ENCODE results near the gene DNAJB8. TPM values are rescaled to one million over a fixed set of nuclear protein-coding genes. Genes with fewer than 3 reads are reported as not detected.

DNAJB8 gene
- total RNA-seq, 1 experiment from 2014 or later, result not detected

GRCh38 chr3:128419311-128419710, 47.4 kb downstream of the DNAJB8 start:
- H3K27ac ChIP-seq (ENCODE audit: low read length), result no peak overlapping the region
- BruUV-seq (replicated peaks), result no TSS peak
- H3K27me3 ChIP-seq (ENCODE audit: low read length), result no peaks in the 10 kb centered on the region

DNA sequence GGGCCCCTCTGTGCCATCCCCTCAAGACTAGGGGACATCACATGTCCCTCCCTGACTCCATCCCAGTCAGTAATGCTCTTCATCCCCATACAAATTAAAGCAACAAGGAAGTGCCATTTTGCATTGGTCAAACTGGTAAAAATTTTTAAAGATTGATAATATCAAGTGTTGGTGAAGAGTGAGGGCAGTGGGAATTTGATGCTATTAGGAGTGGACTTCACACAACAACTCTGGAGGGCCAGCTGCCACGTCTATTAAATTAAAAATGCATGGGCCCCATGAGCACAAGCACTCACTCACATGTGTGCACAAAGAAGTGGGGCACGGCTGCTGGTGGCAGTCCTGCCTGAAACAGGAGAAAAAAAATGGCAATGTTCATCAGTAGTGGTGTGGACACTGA, 47.8 kb downstream of the DNAJB8 start:
- CTCF ChIA-PET, result no interaction called here

More at GRCh38 chr3:128419311-128419710, 47.4 kb downstream of the DNAJB8 start:
- Histone ChIP-seq H3F3A (ENCODE audit: low read length, unreplicated experiment) (no peaks in the 10 kb centered on the region), H3K4me1 (ENCODE audit: insufficient read depth, low read length) (peaks cover 13% of the 10 kb centered on the region), H4K20me1 (ENCODE audit: low read length) (no peaks in the 10 kb centered on the region), H3K4me2 (ENCODE audit: low read length) (no peak overlapping the region), H3K79me2 (ENCODE audit: low read length) (no peaks in the 10 kb centered on the region), H3K9me3 (ENCODE audit: low read length) (no peaks in the 10 kb centered on the region), H3K9ac (ENCODE audit: low read length) (no peak overlapping the region), H3K36me3 (ENCODE audit: low read depth, low read length) (no peaks in the 10 kb centered on the region), H2AFZ (ENCODE audit: low read length) (no peak overlapping the region), H3K9me2 (replicated peaks; ENCODE audit: low read length) (no peaks in the 10 kb centered on the region), H3K4me3 (ENCODE audit: low read length) (no peak overlapping the region)
- ChIA-PET CTCF (no interaction called here), POLR2A (ENCODE audit: unreplicated experiment) (no interaction called here)
- ATAC-seq (no peak), DNase-seq (no peak)
- intact Hi-C loops (cut with micrococcal nuclease), result no loop called here
- TF ChIP-seq EZH2phosphoT487 (IDR thresholded peaks at IDR 0.05; ENCODE audit: borderline replicate concordance, low read length), result no peak
- TF ChIP-seq CTCF (conservative IDR thresholded peaks at IDR 0.05; ENCODE audit: low read depth, low read length), result no peak
- no peak for TF ChIP-seq EZH2 (IDR thresholded peaks at IDR 0.05; ENCODE audit: low read length, unreplicated experiment)

More for the DNA sequence above, 47.8 kb downstream of the DNAJB8 start:
- no peak overlapping the region for H2AFZ ChIP-seq (ENCODE audit: low read length)
- H3K27ac ChIP-seq (ENCODE audit: low read length), result no peak overlapping the region
- TF ChIP-seq EZH2 (IDR thresholded peaks at IDR 0.05; ENCODE audit: low read length, unreplicated experiment) (no peak), CTCF (conservative IDR thresholded peaks at IDR 0.05; ENCODE audit: low read depth, low read length) (no peak), EZH2phosphoT487 (IDR thresholded peaks at IDR 0.05; ENCODE audit: borderline replicate concordance, low read length) (no peak)
- H3K4me1 ChIP-seq (ENCODE audit: insufficient read depth, low read length), result peaks cover 9% of the 10 kb centered on the region
- no peaks in the 10 kb centered on the region for H3K27me3 ChIP-seq (ENCODE audit: low read length)
- no peak overlapping the region for H3K4me2 ChIP-seq (ENCODE audit: low read length)
- no TSS peak for BruUV-seq (replicated peaks)
- H3K9ac ChIP-seq (ENCODE audit: low read length), result no peak overlapping the region
- DNase-seq, result no peak
- ATAC-seq, result no peak
- no peaks in the 10 kb centered on the region for H3K9me2 ChIP-seq (replicated peaks; ENCODE audit: low read length)
- POLR2A ChIA-PET (ENCODE audit: unreplicated experiment), result no interaction called here
- no peaks in the 10 kb centered on the region for H3K36me3 ChIP-seq (ENCODE audit: low read depth, low read length)
- intact Hi-C loops (cut with micrococcal nuclease), result no loop called here
- H3F3A ChIP-seq (ENCODE audit: low read length, unreplicated experiment), result no peaks in the 10 kb centered on the region
- H3K79me2 ChIP-seq (ENCODE audit: low read length), result no peaks in the 10 kb centered on the region
- H3K4me3 ChIP-seq (ENCODE audit: low read length), result no peak overlapping the region
- H3K9me3 ChIP-seq (ENCODE audit: low read length), result no peaks in the 10 kb centered on the region
- H4K20me1 ChIP-seq (ENCODE audit: low read length), result no peaks in the 10 kb centered on the region

All from PC-3 (cell line).